ENCODE measurements around the gene CHRNE. TPM values are rescaled to one million over a fixed set of nuclear protein-coding genes. Genes with fewer than 3 reads are reported as not detected.

CHRNE gene
- total RNA-seq, 2 donors from 2014 or later, result 0.33 to 1.8 TPM

DNA sequence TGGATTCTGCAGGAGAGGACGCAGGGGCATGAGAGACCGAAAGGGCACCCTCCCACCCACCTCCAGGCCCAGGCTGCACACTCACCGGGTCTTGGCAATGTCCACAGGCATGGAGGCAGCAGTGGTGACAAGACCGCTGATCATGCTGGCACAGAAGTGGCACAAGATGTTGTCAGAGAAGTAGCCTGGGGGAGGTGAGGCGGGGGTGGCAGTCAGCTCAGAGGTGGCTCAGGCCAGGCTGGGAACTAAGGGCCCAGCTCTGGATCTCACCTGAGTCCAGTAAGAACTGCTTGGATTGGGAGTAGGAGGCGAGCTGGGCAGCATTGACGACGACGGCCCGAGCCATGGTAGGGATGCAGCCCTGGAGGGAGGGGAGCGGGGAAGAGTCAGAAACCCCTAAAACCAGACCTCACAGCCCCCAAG lies 35.2 kb upstream of the CHRNE start:
- Histone ChIP-seq H3K4me1 (peaks cover 30% of the 10 kb centered on the region), H3K27ac (no peak overlapping the region), H3K36me3 (replicated peaks in 1 of 2; ENCODE audit: insufficient read depth in 1 of 2, low read depth in 2 of 2) (peaks cover 0 to 11% of the 10 kb centered on the region in 2 donors), H3K4me3 (no peak overlapping the region), H3K27me3 (no peaks in the 10 kb centered on the region), H3K9me3 (no peaks in the 10 kb centered on the region)
- no peak for DNase-seq
- no peak for ATAC-seq
- 85 to 93% methylated on average over 4 to 11 of the region's 11 CpGs for WGBS, 2 donors
- TF ChIP-seq, protein P1, sequence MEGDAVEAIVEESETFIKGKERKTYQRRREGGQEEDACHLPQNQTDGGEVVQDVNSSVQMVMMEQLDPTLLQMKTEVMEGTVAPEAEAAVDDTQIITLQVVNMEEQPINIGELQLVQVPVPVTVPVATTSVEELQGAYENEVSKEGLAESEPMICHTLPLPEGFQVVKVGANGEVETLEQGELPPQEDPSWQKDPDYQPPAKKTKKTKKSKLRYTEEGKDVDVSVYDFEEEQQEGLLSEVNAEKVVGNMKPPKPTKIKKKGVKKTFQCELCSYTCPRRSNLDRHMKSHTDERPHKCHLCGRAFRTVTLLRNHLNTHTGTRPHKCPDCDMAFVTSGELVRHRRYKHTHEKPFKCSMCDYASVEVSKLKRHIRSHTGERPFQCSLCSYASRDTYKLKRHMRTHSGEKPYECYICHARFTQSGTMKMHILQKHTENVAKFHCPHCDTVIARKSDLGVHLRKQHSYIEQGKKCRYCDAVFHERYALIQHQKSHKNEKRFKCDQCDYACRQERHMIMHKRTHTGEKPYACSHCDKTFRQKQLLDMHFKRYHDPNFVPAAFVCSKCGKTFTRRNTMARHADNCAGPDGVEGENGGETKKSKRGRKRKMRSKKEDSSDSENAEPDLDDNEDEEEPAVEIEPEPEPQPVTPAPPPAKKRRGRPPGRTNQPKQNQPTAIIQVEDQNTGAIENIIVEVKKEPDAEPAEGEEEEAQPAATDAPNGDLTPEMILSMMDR (IDR thresholded peaks at IDR 0.05), result no peak
- no peak for TF ChIP-seq POLR2A (IDR thresholded peaks at IDR 0.05)
- intact Hi-C loops (cut with DNase I), result no loop called here

DNA sequence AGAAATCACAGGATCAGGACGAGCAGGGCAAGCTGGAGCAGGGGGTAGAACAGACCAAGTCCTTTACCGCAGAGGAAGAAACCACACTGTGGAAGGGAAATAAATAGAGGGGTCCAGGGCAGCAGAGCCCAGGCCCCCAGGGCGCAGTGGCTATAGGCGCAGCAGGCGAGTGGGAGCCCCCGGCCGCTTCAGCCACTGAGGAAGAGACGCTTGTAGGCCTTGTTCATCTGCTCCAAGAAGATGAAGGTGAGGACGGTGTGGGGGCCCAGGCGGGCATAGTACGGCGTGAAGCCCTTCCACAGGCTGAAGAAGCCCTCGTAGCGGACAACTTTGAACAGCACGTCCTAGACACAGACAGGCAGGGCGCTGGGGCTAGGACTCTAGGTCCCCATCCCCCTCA lies 34.7 kb upstream of the CHRNE start:
- Histone ChIP-seq H3K27ac (no peak overlapping the region), H3K4me3 (no peak overlapping the region), H3K27me3 (no peaks in the 10 kb centered on the region), H3K4me1 (peaks cover 30% of the 10 kb centered on the region), H3K36me3 (replicated peaks in 1 of 2; ENCODE audit: insufficient read depth in 1 of 2, low read depth in 2 of 2) (peaks cover 0 to 9% of the 10 kb centered on the region in 2 donors), H3K9me3 (no peaks in the 10 kb centered on the region)
- no peak for DNase-seq
- TF ChIP-seq, protein P1 (IDR thresholded peaks at IDR 0.05), result no peak
- TF ChIP-seq POLR2A (IDR thresholded peaks at IDR 0.05), result no peak
- ATAC-seq, result no peak
- 90 to 94% methylated on average over 16 of the region's 16 CpGs for WGBS, 2 donors
- intact Hi-C loops (cut with DNase I), result no loop called here

DNA sequence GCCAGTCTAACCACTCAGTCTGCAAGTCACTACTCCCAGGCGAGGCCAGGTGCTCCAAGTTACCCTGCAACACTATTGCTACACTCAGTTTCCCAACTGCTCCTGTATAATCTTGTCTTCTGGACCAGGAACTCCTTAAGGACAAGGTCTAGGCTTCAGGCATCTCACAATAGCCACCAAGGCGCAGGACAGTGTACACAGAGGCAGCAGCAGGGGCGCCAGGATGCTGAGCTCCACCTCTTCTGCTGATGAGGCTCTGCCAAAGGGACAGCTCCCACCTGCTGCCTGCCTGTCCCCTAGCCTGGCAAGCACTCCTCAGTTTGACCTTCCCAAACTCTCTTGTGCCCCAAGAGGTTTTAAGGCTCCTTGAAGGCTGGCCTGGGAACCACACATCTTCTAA lies 33.5 kb upstream of the CHRNE start:
- intact Hi-C loops (cut with DNase I), result no loop called here
- H3K4me3 ChIP-seq, result no peak overlapping the region
- H3K27me3 ChIP-seq, result no peaks in the 10 kb centered on the region
- peaks cover 25% of the 10 kb centered on the region for H3K4me1 ChIP-seq
- peaks cover 0 to 9% of the 10 kb centered on the region in 2 donors for H3K36me3 ChIP-seq (replicated peaks in 1 of 2; ENCODE audit: insufficient read depth in 1 of 2, low read depth in 2 of 2)
- no peak overlapping the region for H3K27ac ChIP-seq
- no peak for ATAC-seq
- H3K9me3 ChIP-seq, result no peaks in the 10 kb centered on the region
- DNase-seq, result no peak
- TF ChIP-seq, protein P1 (IDR thresholded peaks at IDR 0.05), result no peak
- TF ChIP-seq POLR2A (IDR thresholded peaks at IDR 0.05), result no peak
- WGBS, 2 donors, result 83 to 92% methylated on average over 3 of the region's 3 CpGs

DNA sequence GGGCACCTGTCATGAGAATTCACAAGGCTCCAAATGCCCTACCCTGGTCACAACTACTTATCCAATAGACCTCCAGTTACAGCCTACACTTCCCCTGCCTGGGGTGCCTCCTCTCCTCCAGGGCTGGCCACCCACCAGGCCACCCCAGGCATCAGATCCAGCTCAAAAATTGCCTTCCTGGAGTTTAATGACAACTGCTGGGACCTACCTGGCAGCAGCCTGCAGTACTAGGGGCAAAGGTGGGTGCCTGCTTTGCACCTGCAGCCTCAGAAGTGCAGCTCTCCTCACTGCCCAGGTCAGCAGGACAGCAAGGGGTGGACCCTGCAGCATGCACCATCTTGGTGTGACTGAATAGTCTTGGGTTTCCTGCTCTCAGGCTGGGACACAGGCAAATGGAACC lies 32.8 kb upstream of the CHRNE start:
- H3K27me3 ChIP-seq, result no peaks in the 10 kb centered on the region
- no peak overlapping the region for H3K4me3 ChIP-seq
- ATAC-seq (no peak), DNase-seq (no peak)
- TF ChIP-seq, protein P1 (IDR thresholded peaks at IDR 0.05), result no peak
- no peak for TF ChIP-seq POLR2A (IDR thresholded peaks at IDR 0.05)
- H3K36me3 ChIP-seq (replicated peaks in 1 of 2; ENCODE audit: insufficient read depth in 1 of 2, low read depth in 2 of 2), result peaks cover 0 to 9% of the 10 kb centered on the region in 2 donors
- H3K9me3 ChIP-seq, result no peaks in the 10 kb centered on the region
- peaks cover 18% of the 10 kb centered on the region for H3K4me1 ChIP-seq
- H3K27ac ChIP-seq, result no peak overlapping the region
- intact Hi-C loops (cut with DNase I), result no loop called here

DNA sequence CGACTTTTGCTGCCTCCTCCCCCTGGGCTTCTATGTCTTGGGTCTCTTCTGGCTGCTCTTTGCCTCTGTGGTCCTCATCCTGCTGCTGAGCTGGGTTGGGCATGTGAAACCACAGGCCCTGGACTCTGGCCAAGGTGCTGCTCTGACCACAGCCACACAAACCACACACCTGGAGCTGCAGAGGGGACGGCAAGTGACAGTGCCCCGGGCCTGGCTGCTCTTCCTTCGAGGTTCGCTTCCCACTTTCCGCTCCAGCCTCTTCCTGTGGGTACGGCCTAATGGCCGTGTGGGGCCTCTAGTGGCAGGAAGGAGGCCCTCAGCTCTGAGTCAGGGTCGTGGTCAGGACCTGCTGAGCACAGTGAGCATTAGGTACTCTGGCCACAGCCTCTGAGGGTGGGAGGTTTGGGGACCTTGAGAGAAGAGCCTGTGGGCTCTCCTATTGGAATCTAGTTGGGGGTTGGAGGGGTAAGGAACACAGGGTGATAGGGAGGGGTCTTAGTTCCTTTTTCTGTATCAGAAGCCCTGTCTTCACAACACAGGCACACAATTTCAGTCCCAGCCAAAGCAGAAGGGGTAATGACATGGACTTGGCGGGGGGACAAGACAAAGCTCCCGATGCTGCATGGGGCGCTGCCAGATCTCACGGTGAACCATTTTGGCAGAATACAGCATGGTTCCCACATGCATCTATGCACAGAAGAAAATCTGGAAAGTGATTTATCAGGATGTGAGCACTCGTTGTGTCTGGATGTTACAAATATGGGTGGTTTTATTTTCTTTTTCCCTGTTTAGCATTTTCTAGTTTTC lies 31.5 kb upstream of the CHRNE start:
- no peak overlapping the region for H3K4me3 ChIP-seq
- H3K9me3 ChIP-seq, result no peaks in the 10 kb centered on the region
- ATAC-seq (peak; percentile 9), DNase-seq (peak in 3 of 4 donors; percentile 33 to 52 (median 35))
- peaks cover 0 to 9% of the 10 kb centered on the region in 2 donors for H3K36me3 ChIP-seq (replicated peaks in 1 of 2; ENCODE audit: insufficient read depth in 1 of 2, low read depth in 2 of 2)
- 18 to 27% methylated on average over 12 to 14 of the region's 14 CpGs for WGBS, 2 donors
- H3K27ac ChIP-seq, result no peak overlapping the region
- TF ChIP-seq, protein P1 (IDR thresholded peaks at IDR 0.05), result peak in 1 of 7 experiments; percentile 21
- TF ChIP-seq POLR2A (IDR thresholded peaks at IDR 0.05), result no peak
- no peaks in the 10 kb centered on the region for H3K27me3 ChIP-seq
- H3K4me1 ChIP-seq, result peaks cover 18% of the 10 kb centered on the region
- intact Hi-C loops (cut with DNase I), result no loop called here

Data from body of pancreas (tissue), 4 donors.